PC-3 (cell line): ENCODE data around the gene RSRP1.

Source experiments
- EZH2 ChIP-seq: fragments of 300-600 bp; sonication (generic); IDR thresholded peaks from one replicate; pipeline ENCODE4 v1.6.1; 2017; ENCODE audit warnings: antibody characterized with exemption, mild to moderate bottlenecking, low read length; ENCODE audit not compliant: unreplicated experiment
- TF ChIP-seq, protein P1 (sequence below): fragments of 300-600 bp; sonication (generic); conservative IDR thresholded peaks from 2 replicates; pipeline ENCODE4 v1.5.1; 2017; ENCODE audit warnings: antibody characterized with exemption, low read depth, mild to moderate bottlenecking, low read length

DNA sequence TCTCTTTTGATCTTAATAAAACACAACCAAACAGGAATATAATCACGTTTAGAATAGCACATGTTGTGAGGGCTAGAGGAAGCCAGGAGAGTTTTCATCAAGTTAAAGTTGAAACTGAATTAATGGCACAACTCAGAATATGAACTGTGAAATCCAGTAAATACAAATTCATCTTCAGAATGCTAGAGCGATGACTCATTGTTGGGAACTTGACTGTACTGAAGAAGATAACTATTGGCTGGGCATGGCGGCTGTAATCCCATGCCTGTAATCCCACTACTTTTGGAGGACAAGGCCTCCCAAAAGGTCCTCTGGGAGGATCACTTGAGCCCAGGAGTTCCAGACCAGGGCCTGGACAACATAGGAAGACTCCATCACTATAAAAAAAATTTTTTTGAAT is 23.8 kb downstream of the RSRP1 start:
- TF ChIP-seq, protein P1, sequence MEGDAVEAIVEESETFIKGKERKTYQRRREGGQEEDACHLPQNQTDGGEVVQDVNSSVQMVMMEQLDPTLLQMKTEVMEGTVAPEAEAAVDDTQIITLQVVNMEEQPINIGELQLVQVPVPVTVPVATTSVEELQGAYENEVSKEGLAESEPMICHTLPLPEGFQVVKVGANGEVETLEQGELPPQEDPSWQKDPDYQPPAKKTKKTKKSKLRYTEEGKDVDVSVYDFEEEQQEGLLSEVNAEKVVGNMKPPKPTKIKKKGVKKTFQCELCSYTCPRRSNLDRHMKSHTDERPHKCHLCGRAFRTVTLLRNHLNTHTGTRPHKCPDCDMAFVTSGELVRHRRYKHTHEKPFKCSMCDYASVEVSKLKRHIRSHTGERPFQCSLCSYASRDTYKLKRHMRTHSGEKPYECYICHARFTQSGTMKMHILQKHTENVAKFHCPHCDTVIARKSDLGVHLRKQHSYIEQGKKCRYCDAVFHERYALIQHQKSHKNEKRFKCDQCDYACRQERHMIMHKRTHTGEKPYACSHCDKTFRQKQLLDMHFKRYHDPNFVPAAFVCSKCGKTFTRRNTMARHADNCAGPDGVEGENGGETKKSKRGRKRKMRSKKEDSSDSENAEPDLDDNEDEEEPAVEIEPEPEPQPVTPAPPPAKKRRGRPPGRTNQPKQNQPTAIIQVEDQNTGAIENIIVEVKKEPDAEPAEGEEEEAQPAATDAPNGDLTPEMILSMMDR: no peak
- TF ChIP-seq EZH2: no peak
